NCI-H2227 (cell line): ENCODE measurements around the gene REXO5.
"Not testable (repeated sequence)": the region's sequence is repeated elsewhere in the genome, so short reads cannot be mapped to it uniquely, and the experiment has no call there.

ENCODE experiments used
- DNase-seq: peaks from one replicate; lab custom pipeline; 2025; ENCODE audit not compliant: unreplicated experiment; lab: John Stamatoyannopoulos, UW

REXO5 gene, protein sequence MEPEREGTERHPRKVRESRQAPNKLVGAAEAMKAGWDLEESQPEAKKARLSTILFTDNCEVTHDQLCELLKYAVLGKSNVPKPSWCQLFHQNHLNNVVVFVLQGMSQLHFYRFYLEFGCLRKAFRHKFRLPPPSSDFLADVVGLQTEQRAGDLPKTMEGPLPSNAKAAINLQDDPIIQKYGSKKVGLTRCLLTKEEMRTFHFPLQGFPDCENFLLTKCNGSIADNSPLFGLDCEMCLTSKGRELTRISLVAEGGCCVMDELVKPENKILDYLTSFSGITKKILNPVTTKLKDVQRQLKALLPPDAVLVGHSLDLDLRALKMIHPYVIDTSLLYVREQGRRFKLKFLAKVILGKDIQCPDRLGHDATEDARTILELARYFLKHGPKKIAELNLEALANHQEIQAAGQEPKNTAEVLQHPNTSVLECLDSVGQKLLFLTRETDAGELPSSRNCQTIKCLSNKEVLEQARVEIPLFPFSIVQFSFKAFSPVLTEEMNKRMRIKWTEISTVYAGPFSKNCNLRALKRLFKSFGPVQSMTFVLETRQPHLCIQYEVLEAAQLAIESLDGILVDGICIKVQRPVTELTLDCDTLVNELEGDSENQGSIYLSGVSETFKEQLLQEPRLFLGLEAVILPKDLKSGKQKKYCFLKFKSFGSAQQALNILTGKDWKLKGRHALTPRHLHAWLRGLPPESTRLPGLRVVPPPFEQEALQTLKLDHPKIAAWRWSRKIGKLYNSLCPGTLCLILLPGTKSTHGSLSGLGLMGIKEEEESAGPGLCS

DNA sequence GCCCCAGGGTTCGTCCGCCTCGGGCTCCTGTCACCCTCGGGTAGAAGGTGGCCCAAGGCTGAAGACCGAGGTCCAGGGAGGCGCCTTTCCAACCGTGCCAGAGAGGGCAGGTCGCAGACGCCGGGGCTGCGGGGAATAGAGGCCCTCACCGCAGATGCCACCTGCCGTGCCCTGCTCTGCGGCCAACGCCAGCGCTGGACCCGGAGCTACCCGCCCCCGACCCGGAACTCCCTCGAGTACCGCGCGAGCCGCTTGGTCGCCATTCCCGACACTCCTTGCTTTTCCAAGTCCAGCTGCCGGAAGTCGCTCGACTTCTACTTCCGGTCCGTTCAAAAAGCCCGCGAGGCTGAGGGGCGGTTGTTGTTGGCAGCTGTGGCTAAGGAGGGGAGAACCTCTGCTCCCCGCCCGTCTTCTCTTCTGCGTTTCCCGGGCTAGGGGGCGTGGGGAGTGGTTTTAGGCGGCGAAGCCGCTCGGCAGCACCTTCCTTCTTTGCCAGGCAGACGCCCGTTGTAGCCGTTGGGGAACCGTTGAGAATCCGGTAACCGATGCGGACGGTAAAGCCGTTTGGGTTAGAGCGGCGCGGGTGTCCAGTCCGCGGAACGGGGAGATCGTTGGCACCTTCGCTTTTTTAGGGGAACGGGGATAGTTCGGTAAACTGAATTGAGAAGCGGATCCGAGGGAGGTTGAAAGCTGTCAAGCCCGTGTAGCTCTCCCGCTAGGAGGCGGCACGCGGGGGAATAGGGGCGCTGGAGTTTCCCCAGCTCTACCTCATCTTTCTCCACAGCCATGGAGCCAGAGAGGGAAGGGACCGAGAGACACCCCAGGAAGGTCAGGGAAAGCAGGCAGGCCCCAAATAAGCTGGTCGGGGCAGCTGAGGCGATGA lies at the start of gene REXO5, which contains the start of gene ERI2:
Gene REXO5 (plus strand): TSS at position 360 of the 883 bp plus-strand sequence. CDS start 427 bp downstream, at position 787.
Gene ERI2 (minus strand): TSS at position 305 of the 883 bp plus-strand sequence. CDS start 42 bp downstream, at position 263.
- peak; percentile 97 for DNase-seq

DNA sequence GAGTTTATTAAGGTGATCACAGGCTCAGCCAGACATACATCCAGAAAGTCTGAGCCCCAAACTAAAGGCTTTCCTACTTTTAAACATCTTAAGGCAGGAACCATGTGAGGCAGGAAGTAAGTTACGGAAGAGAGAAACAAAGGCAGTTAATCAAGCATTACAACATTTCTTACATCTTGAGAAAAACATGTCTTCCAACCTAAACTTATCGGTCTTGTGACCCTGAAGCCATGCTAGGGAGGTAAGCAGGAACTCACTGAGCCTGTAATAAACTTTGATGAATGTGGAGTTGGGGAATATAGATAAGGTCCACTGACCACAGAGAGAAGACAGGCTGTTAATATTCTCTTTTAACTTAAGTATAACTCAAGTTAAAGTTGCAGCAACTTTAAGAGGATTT lies 46.0 kb upstream of the REXO5 start:
- no peak for DNase-seq

DNA sequence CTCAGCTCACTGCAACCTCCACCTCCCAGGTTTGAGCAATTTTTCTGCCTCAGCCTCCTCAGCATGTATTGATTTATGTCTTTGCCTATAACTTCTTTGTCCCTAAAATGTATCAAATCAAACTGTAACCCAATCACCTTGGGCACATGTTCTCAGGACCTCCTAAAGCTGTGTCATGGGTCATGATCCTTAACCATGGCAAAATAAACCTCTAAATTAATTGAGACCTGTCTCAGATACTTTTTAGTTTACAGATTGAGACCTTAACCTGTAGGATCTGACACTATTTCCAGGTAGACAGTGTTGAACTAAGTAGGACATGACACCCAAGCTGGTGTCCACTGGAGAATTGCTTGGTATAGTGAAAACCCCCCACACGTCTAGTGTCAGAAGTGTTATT lies 45.2 kb upstream of the REXO5 start:
- no peak for DNase-seq

DNA sequence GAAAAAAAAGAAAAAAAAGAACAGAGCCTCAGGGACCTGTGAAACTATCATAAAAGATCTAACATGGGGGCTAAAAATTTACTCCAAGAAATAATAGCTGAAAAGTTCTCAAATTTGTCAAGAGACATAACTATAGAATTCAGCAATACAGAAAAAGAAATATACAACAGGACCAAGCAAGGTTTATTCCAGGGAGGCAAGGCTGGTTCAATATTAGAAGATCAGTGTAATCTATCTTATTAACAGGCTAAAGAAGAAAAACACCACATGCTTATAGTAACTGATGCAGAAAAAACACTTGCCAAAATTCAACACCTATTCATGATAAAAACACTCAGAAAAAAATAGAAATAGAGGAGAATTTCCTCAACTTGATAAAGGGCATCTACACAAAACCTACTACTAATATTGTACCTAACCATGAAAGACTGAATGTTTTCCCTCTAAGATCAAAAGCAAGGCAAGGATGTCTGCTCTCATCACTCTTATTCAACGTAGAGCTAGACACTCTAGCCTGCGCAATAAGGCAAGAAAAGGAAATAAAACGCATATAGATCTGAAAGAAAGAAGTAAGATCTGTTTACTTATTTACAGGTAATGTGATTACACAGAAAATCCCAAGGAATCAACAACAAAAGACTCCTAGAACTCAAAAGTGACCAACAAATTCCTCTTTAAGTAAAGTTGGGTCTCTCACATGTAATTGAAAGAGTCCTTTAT lies 43.8 kb upstream of the REXO5 start:
- no peak for DNase-seq

DNA sequence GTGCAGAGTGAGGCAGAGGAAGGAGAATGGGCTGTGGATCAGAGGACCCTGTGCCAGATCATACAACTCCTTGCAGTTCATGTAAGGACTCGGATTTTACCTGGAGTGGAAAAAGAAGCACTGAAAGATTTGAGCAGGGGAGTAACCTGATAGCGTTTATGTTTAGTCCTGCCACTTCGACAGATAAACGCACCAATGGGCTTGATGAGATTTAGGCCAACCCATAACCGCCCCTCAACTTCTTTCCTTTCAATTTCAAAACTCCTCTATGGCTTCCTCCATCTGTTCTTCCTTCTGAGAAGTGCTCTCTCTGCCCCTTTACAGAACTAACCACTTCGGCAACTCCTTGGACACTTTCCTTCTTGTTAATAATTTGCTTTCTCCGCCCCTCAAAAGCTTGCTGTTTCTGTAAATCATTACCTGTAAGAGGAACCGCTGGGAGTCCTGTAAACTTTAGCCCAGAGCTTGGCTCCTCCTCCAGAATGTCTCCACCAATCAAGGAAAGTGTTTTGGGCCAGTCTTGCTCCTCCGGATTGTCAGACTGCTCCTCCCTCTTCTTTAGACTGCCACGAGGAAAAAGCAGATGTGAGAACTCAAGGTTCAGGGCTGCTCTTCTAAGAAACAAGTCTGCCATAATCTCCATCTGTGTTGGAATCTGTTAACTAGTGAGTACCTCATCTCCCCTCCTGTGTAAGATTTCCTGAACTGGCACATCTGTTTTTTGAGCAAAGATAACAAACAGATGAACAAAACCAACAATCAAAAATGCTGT lies 42.7 kb upstream of the REXO5 start, which contains the start of gene ACSM3:
Gene ACSM3 (plus strand): TSS at position 554 of the 772 bp plus-strand sequence. CDS start 6,021 bp downstream, outside the sequence.
- peak; percentile 67 for DNase-seq

DNA sequence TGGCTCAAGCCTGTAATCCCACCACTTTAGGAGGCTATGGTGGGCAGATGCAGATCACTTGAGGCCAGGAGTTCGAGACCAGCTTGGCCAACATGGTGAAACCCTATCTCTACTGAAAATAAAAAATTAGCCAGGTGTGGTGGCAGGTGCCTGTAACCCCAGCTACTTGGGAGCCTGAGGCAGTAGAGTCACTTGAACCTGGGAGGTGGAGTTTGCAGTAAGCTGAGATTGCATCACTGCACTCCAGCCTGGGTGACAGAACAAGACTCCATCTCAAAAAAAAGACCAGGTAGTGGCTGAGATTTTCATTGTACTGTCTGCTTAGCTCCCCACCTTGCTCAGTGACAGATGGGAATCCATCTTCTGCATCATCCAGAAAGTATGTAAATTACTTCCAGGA lies 41.9 kb upstream of the REXO5 start:
- not testable (repeated sequence) for DNase-seq

DNA sequence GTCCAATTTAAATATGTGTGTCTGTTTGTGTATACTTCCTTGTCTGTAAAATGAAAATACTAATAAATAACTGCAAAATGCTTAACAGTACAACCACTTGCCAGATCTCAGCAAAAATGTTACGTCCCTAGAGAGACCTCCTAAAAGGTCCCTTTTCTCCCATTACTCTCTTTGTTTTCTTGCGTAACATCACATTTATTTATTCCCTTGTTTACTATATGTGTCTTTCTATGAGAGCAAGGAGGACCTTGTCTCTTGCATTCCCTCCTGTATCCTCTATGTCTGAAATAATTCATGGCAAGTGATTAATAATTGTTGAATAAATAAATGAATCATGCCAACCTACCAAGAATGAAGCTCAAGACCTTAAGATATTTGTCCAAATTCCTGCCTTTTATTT lies 40.6 kb upstream of the REXO5 start:
- no peak for DNase-seq

DNA sequence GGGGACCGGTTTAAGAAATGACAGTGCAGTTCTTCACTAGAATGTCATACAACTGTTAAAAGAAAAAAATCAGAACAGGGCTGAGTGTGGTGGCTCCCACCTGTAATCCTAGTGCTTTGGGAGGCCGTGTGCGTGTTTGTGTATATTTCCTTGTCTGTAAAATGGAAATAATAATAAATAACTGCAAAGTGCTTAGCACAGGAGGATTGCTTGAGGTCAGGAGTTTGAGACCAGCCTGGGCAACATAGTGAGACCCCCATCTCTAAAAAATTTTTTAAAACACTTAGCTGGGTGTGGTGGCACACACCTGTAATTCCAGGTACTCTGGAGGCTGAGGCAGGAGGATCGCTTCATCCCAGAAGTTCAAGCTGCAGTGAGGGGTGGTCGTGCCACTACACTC lies 40.0 kb upstream of the REXO5 start:
- no peak for DNase-seq

DNA sequence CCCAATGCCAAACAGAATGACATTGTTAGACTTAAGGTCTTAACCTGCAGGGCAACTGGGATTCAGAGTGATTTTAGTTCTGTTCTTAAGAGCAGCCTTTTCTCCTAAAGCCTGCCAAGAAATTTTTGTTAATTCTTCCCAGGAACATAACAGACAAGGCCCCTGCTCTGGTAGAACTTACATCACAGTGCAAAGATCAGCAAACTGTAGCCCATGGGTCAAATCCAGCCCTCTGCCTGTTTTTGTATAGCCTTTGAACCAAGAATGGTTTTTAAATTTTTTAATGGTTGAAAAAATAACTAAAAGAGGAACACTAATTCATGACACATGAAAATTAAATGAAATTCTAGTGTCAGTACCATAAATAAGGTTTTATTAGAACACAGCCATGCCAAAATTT lies 38.8 kb upstream of the REXO5 start:
- no peak for DNase-seq

DNA sequence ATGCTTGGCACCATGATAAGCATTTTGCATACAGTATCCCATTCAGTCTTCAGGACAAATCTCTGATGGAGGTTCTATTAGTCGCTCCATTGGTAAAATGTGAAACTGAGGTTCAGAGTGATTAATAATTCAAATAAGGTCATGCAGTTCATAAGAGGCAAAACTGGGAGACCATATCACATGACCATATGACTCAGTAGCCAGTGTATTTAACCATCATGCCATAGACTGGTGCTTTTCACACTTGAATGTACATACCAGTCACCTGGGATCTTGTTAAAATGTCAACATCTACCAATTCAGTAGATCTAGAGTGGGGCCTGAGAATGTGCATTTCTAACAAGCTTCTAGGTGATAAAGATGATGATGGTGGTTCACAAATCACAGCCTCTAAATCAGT lies 38.2 kb upstream of the REXO5 start:
- no peak for DNase-seq

DNA sequence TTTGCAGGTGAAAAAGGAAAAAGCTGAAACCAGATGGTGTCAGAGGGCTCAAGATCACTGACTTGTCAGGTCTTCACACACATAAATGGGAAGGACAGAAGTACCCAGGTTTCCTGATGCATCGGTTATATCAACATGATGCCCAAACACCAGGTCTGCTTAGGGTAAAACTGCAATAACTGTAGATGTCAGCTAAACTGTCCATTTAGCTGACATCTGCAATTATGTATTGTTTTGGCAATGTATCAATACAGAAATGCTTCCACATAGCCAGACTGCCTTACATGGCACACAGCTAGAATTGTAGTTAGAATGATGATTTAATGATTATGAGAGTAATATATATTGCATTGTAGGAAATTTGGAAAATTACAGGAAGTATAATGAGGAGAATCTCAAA lies 37.5 kb upstream of the REXO5 start:
- DNase-seq: no peak

DNA sequence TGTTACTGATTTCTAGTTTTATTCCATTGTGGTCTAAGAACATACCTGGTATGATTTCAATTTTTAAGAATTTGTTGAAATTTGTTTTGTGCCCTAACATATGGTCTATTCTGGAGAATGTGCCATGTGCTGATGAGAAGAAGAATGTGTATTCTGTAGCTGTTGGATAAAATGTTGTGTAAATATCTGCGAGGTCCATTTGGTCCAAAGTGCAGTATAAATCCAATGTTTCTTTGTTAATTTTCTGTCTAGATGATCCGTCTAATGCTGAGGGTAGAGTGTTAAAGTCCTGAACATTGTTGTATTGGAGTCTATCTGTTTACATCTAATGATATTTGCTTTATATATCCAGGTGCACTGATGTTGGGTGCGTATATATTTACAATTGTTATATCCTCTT lies 32.6 kb upstream of the REXO5 start:
- DNase-seq: no peak

DNA sequence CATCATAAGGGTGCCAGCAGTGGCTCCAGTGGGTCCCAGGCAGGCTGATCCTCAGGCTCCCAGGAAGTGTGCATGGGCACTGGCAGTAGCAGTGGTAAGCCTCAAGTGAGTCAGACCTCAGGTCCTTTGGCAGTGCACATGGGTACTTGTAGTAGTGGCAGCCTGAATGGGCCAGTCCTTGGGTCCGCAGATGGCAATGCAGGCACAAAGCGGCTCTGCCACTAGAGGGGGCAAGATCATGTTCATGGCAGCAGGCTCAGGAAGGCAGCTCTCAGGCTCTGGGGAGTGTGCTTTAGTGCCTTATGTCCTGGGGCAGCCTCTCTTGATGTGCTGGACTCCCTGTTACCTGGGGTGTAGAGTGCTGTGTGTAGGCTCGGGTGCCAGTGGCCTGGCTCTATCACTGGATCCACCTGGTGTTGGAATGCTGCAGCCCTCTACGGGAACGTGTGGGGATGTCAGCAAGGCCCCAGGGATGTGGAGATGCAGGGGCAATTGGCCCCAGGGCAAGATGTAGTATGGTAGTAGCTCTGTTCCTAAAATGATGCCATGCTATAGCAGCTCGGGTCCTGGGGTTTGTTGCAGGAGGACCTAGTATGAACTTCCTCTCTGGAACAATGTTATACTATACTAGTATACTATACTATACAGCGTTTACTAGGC lies 31.5 kb upstream of the REXO5 start:
- peak; percentile 69 for DNase-seq

DNA sequence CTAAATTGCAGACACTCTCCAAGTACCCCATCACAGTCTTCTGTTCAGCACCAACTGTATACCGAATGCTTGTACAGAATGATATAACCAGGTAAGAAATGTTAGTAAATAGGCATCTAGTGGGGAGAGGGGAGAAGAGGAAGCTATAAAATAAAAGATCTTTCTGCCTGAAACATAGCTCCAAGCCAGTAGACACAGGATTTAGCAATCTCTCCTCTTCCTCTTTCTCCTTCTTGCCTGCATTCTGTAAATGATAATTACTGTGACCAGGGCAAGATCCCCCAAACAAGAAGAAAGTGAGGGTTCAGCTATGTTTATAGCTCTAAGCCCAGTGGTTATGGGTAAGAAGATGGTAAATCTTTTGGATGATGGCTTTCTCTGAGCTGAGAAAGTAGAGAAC lies 24.6 kb upstream of the REXO5 start:
- no peak for DNase-seq

DNA sequence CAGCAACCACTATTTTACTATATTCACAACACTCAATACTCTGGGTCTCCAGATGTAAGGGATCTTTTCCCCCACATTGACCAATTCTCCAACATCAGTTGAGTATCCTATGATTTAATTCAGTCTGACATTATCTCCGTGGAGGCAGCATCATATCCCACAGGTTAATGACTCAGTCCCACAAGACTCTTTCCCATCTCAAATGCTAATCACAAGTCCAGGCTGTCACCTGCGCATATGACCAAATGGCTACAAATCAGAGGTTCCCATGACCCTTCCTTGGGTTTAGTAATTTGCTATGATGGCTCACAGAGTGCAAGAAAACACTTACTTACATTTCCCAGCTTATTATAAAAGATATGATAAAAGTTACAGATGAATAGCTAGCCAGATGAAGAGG lies 23.9 kb upstream of the REXO5 start:
- no peak for DNase-seq

DNA sequence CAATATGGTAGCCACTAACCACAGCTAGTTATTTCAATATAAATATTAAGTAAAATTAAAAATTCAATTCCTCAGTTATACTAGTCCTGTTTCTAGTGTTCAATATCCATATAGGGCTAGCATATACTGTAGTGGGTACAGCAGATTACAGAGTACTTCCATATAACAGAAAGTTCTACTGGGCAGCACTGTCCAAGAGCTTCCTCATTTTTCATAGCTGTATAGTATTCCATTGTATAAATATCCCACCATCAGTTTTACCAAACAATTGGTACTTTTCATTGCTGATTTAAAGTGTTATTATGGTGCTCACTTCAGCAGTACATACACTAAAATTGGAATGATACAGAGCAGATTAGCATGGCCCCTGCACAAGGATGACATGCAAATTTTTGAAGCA lies 22.1 kb upstream of the REXO5 start:
- DNase-seq: no peak

DNA sequence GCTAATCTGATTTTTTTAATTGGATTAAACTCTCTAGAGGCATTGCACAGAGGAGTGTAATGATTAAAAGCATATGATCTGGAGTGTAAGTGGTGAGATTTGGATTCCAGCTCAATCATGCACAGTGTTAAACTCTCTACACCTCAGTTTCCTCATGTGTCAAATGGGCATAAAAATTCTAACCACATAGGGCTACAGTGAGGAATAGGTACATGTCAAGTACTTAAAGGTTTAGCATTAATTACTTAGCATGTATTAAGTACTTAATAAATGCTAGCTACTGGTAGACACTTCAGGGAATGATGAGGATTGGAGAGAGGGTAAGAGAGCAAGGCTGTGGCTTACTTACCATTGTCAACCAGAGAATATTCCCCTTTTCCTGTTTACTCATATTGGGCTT lies 17.2 kb upstream of the REXO5 start:
- DNase-seq: no peak

DNA sequence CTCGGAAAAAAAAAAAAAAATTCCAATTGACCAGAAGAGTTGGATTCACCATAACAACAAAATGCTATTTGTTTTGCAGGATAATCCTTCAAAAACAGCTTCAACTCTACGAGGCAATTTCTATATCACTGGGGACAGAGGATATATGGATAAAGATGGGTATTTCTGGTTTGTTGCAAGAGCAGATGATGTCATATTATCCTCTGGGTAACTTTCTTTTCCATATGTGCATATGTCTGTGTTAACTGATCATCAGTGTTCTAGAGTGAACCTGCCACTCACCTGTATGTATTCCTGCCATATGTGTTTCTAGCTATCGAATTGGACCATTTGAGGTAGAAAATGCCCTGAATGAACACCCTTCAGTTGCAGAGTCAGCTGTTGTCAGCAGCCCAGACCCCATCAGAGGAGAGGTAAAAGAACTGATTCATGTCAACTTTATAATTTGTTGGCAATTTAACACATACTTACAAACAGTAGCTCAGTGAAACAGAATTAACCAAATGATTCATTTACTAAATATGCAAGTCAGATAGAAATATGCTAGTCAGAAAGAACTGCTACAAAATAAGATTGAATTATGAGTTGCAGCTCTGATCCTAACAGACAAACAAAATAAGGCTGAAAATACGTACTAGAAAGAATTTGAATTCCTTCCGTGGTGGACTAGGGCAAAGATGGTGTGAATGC lies 14.3 kb upstream of the REXO5 start:
- no peak for DNase-seq

DNA sequence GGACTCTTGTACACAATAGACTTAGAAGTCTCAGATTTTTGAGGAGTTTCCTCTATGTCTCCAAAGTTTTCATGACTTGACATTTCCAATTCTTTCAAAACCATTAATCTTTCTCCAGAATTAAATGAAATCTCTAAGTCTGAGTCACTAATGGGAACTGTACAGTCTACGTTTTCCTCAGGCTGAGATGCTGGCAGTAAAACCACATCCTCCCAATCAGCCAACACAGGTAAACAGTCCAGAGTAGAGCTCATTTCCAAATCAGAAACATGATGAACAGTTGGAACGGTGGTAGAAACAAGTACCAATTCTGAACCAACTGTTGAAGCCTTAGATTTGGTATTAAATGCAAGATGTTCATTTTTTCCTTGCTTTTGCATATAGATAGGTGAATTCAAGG lies 8.0 kb upstream of the REXO5 start:
- no peak for DNase-seq
